Measurements from ENCODE around the gene RAB12.
"Not testable (repeated sequence)": the region's sequence is repeated elsewhere in the genome, so short reads cannot be mapped to it uniquely, and the experiment has no call there.

Gene RAB12

DNA sequence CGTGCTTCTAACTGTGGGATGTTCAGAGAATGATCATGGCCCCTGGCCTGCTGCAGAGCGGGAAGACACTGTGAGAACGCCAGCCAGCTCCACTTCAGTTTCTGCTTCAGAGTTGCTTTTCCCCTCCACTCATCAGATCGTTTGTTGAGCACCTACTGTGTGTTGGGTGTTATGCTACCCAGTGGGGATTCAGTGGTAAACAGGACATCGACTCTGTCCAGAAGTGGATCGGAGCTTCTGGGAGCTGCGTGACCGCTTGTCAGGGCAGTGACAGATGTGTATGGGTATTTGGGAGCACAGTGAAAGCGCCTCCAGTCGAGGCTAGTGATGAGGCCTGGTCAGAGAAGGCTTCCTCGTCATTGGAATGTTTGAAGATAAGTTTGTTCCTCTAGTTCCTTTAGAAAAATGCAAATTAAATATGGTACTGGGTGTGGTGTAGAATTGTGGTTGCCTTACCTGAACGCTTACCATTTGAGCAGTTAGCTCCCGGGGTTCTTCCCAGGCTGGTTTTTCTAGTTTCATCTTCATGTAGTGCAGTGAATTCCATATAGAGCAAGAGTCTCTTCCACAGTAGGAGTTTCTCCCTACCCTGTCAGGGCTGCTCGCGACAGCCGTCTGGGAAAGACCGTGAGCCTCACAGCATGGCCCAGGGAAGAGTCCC, 2.8 kb downstream of the RAB12 start:
- in situ Hi-C loops (cut with MboI; ENCODE audit: low sequenced_read_pairs) = no loop called here

DNA sequence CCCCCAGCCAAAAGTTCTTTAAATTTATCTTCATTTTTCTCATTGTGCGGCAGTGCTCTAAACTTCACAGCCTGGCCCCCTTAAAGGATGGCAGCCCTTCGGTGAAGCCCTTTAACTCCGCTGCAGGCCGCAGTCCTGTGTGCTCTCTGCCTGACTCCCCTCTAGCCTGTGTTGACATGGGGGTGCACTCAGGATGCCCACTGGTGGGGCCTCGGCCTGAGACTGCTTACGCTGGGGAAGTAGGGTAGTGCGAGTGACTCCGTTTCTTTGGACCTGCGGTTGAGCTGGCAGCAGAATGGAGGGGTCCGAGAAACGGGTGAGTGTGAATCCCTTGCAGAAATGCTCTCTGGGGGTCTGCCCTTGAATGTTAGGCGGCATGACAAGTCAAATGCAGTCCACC, 5.6 kb downstream of the RAB12 start:
- in situ Hi-C loops (cut with MboI; ENCODE audit: low sequenced_read_pairs) = no loop called here

DNA sequence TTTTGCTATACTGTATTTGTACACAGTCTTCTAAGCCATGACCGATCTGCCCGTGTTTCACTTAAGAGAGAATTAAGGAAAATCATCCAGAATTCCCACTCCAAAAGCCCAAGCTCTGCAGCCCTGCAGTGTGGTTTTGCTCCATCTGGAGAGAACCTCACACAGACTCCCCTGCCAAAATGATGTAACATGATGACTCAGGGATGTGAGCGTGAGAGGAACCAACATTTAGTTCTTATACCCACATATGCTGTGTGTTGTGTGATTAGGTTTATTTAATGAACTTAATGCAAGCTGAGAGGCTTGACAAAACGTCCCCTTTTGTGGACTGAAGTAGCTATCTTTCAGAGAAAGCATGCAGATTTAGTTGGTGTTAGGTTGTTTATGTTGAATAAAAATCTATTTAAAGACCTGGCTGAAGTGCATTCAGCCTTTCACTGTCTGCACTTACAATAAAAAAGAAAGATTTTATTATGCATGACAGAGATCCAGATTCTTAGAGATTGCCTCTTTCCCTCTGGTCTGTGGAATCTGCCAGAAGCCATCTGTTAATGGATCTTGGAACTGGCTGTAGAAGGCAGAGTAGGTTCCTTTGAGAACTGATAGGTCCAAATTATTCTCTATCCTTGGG, 6.3 kb downstream of the RAB12 start:
- in situ Hi-C loops (cut with MboI; ENCODE audit: low sequenced_read_pairs) = no loop called here

DNA sequence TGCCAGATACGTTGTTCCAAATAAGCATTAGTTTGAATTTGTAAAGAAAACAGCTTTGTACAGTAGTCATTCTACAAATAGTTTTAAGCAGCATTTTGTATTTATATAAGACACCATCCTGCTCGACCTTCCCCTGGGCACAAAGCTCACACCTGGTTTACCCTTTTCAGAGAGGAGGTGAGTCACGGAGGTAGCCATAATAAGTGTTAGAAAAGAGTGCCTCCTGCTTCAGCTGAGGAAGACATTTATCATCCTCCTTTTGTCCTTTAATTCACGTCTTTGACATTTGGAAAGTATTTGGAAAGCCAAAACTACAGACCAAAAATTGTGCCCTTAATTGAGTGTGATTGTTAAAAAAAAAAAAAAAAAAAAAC, 6.8 kb downstream of the RAB12 start:
- in situ Hi-C loops (cut with MboI; ENCODE audit: low sequenced_read_pairs) = no loop called here

DNA sequence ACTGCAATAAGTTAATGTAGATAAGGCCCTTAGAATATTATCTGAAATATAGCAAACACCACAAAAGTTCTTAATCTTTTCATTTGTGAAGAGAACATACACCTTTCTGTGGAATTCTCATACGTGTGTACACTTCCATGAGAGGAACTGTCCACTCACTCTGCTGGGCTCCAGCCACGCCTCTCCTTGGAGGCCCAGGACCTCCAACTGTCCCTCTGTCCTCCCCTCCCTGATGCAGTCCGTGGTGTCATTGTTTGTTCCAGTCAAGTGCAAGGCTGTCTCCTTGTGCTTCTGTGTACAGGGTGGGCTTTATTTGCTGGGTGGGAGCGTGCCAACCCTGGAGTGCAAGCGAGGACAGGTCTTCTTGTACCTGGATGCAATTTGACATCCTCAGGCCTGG, 8.7 kb downstream of the RAB12 start:
- in situ Hi-C loops (cut with MboI; ENCODE audit: low sequenced_read_pairs) = no loop called here

DNA sequence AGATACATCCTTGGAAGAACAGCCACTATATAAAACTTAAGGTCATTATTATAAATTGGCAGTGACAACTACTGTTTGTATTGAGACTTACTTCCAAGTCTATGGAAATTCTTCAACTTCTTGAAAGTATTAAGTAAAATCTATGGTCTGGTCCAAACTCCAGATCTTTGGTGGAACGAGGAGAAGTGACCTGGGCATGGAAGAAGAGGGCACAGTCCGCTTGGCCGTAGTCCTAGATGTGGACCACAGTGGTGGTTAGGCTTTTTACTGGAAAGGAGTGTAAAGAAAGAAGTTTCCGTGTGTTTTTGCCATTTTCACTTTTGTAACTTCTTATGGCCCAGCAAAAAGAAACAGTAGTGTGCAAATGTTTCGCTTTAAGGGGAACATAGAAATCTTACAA, 9.8 kb downstream of the RAB12 start:
- in situ Hi-C loops (cut with MboI; ENCODE audit: low sequenced_read_pairs) = no loop called here

DNA sequence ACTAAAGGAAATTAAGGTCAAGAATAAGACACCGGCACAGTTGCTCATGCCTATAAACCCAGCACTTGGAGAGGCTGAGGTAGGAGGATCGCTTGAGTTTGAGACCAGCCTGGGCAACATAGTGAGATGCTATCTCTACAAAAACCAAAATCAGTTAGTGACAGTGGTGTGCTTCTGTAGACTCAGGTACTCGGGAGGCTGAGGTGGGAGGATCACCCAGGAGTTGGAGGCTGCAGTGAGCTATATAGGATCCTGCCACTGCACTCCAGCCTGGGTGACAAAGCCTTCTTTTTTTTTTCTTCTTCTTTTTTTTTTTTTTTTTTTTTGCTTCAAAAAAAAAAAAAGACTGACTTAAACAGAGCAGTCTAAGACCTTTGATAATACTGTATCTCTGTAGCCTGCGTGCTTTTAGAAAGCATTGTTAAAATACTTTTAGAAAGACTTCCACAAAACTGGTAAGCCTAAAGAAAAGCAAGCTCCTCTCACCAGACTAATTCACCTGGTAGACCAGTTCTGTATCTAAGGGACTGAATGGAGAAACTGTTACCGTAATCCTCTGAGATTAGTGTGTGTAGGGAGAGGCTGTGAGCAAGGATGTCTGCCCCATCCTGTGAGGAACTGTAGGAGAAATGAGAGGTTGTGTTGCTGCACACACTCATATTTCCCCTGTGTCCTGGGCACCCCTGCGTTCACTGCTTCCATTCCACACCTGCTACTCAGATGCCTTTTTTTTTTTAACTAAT, 10.8 kb downstream of the RAB12 start:
- in situ Hi-C loops (cut with MboI; ENCODE audit: low sequenced_read_pairs) = no loop called here

DNA sequence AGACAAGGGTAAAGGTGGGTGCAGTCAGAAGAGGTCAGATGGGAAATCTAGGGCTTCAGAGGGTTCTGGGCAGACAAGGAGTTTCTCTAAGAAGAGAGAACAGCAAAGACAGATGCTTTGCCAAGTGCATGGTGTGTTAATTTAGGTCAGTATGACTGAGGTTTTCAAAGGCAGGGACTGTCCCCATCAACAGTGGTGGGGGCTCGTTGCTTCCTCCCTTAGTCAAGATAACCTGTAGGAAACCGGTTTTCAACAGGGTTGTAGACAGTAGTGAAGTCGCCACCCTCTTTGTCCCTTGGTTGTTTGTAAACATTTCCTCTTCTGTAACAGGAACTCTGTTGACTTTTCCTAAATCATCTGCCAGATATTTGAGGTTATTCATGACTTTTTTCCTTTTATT, 11.6 kb downstream of the RAB12 start:
- in situ Hi-C loops (cut with MboI; ENCODE audit: low sequenced_read_pairs) = no loop called here

DNA sequence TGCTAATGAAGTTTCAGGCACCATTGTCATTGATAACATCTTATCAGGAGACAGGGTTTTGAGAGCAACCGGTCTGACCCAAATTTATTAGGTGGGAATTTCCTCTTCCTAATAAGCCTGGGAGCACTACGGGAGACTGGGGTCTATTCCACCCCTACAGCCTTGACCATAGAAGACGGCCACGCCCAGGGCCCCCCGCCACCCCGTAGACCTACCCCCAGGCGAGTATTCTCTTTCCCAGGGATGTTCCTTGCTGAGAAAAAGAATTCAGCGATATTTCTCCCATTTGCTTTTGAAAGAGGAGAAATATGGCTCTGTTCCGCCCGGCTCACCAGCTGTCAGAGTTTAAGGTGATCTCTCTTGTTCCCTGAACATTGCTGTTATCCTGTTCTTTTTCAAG, 13.4 kb downstream of the RAB12 start:
- in situ Hi-C loops (cut with MboI; ENCODE audit: low sequenced_read_pairs) = not testable (repeated sequence)

DNA sequence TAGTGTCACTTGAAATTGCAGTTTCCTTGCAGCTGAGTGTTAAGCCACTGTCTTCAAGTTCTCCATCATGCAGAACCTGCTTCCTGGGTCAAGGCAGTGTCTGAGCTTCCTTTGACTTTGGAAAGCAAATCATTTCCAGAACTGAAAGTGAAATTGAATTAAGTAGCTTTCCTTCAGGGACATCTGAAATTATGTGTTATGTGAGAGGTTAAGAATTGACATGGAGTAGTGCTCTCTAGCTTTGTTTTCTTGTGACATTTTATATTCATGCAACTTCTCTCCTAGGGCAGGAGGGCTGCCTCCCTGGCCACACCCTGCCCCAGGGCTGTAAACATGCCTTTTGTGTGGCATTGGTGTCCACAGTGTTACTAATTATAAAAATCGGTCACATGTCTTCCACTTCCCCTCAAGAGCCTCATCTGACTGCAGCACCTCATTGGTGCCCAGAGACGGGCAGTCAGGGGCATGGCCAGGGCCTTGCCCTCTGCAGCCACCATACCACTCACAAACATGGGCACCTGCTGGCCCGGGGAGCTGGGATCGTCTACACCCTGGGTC, 14.4 kb downstream of the RAB12 start:
- in situ Hi-C loops (cut with MboI; ENCODE audit: low sequenced_read_pairs) = no loop called here

DNA sequence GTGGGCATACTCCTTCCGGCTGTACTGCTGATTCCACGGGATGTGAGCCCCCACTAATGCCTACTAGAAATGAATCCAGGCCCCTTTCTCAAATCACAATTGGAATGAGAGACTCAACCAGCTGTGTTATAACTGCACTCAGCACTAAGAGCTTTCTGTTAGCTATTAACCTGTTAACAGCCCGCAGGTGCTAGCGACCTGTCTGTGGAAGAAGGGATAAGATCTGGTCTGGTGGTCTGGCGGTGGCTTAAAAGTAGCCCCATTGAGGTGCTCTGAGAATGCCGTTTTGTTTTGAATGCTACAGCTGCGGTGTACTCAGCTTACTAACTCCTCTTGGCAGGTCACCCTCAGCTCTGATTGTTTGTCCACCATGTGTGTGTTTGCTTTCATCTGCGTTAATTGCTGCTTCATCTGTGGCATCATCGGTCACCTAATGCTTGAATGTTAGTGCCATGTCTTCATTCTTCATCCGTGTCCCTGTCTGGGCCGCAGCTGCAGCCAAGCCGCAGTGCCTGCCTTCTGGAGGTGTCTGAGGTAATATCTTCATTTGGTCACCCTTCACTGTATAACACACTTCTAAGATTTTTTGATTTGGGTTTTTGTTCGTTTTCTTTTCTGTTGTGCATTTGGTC, 16.3 kb downstream of the RAB12 start:
- in situ Hi-C loops (cut with MboI; ENCODE audit: low sequenced_read_pairs) = no loop called here

DNA sequence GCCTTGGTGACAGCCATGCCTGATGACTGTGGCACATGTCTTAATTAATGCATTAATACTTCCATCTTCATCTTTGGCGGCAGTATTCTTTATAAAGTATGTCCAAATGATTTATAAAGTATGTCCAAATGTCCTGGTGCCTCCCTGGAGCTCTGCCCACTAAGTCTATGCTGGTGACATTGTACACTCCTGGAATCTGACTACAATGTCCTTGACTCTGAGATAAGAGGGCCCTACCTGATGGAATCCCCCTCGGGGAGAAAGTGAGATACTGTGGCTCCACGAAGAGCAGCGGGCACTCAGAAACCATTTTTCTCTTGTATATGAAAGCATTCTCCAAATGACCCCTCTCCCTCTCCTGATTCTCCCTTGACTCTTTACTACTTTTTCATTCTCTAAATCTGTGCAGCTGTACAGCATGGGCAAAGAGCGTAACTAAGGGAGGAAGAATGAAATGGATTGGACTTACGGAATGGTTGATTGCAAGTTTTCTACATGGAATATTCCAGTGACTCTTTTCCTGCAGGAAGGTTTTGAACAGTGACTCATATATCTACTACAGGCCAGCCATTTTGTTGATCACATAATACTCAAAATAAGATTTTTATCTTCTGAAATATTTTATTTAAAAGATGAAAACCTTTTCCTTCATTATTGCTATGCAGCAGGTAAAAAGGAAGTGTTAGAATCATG, 17.3 kb downstream of the RAB12 start:
- in situ Hi-C loops (cut with MboI; ENCODE audit: low sequenced_read_pairs) = no loop called here

DNA sequence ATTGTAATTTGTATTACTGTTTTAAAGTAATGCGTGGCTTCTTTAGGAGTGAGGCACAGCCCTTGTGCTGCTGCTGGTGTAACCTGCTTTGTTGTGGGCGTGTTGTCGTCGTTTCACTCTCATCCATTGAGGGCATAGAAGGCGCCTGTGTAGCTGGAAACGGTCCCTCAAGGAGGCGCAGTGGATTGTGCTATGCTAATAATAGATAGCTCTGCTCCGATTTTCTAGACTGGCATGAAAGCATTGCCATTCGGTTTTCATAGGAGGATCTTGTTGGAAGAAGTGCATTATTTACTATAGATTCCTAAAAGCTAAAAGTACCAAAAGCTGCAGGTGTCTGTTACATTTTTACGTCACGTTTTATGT, 17.9 kb downstream of the RAB12 start:
- in situ Hi-C loops (cut with MboI; ENCODE audit: low sequenced_read_pairs) = no loop called here

DNA sequence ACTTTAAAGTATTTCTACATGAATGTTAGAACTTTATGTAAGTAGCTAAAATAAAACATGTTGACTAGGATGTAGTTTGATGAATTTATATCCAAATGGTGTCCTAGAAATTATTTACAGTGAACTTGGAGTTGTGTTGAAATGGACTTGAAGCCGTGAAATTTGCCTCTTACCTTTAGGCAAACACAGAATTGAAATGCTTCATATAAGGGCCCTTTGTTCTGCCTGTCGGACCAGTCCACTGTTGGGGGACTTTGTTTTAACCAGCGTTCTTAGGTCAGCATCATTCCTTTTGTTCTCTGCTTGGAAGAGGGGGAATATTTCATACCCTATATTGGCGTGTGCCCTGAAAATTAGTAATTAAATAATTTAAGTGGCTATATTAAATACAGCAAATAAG, 18.3 kb downstream of the RAB12 start:
- in situ Hi-C loops (cut with MboI; ENCODE audit: low sequenced_read_pairs) = no loop called here

DNA sequence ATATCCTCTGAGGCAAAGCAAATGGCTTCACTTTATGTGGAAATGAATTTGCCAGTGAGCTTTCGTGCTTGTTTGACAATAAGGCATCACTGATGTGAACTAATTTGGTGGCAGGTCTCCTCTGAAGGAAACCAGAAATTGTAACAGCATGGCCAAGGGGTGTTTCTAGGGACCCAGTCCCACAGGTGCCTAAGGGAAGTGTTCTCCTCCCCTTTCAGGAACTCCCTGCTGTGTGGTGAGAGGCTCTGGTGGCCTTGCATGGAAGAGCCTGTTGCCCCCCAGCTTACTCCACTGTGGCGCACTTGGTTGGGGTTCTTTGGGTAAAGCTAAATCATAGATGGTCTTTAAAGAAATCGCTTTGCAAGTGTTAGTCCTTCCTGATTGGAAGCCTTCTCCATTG, 20.4 kb downstream of the RAB12 start:
- in situ Hi-C loops (cut with MboI; ENCODE audit: low sequenced_read_pairs) = no loop called here

DNA sequence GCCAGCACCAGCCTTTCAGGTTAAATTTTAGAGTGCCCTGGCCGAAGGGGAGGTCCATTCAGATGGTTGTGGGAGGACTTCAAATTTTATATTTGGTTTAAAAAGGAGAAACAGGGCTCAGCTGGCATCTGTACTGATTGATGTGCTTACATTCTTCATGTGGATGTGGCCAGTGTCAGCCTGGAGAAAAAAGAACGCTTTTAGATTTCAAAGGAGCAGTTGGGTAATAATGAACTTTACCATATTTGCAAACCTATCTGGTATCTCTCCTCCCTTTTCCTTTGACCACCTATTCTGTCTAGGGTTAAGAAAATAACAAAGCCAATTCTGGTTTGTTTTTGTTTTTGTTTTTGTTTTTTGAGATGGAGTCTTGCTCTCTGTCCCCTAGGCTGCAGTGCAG, 21.3 kb downstream of the RAB12 start:
- in situ Hi-C loops (cut with MboI; ENCODE audit: low sequenced_read_pairs) = no loop called here

DNA sequence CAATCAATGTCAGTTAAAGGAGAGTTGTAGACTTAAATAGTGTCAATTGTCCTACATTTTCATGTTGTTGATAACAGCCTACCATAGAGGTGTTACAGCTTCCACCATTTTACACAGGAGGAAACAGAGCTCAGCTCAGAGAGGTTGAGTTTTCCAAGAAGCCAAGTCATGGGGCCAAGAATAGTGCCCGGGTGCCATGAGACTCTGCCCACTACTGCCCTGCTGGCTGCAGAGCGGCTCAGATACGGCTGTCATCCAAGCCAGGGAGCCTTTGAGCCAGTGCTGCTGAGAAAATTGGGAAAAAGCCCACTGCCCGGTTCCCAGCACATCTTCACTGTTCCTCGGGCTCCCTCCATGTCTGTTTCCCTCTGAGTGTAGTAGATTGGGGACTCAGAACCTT, 22.0 kb downstream of the RAB12 start:
- in situ Hi-C loops (cut with MboI; ENCODE audit: low sequenced_read_pairs) = no loop called here

DNA sequence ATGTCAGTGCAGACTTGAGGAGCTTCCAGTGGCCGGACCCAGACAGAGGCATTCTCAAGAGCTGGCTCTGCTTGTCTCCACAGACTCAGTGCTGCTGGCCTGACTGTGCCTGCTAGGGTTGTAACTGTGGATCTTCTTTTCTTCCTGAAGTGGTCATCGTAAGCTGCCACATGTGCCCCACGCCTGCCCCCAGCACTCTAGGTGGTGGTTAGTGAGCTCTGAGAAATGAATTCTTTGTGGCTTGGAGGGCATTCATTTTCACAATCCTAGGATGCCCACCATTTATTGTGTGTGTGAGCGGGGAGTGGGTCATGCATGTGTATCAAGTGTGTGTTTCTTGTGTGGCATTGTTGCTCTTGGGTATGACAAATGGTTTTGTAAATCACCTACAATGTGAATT, 23.1 kb downstream of the RAB12 start:
- in situ Hi-C loops (cut with MboI; ENCODE audit: low sequenced_read_pairs) = no loop called here

DNA sequence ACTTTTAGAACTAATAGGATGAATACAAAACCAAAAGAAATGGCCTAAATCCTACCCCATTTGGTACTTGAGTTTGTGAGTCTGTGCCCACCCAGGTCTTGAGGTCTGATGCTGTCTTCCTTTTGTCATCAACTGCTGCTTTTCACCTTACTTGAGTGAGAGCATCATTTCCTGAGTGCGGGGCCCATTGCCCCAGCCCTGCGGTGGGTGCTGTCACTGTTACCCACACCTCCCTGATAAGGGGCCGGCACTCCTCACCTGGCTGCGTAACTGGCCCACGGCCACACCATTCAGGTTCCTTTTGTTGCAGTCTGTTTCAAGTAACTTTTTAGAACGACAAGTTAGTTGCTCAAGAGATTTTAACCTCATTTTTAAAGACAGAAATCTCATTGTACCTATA, 25.3 kb downstream of the RAB12 start:
- in situ Hi-C loops (cut with MboI; ENCODE audit: low sequenced_read_pairs) = no loop called here

DNA sequence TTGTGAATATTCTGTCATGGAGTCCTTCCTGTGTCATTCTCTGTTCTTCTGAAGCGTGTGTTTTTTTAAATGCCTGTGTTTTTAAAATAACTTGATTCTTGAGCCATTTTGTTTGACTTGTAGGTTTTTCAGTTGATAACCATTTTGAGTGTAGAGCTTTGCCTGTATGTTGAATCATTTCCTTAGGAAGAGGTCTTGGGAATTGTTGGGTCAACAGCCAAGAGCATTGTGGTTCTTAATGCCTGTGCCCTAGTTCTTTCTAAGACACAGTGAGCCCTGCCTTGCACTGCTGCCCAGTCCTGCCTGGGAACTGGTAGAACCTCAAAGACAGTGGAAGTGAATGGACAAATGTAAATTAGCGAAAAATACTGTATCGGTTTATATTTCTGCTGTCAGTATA, 25.9 kb downstream of the RAB12 start:
- in situ Hi-C loops (cut with MboI; ENCODE audit: low sequenced_read_pairs) = no loop called here

DNA sequence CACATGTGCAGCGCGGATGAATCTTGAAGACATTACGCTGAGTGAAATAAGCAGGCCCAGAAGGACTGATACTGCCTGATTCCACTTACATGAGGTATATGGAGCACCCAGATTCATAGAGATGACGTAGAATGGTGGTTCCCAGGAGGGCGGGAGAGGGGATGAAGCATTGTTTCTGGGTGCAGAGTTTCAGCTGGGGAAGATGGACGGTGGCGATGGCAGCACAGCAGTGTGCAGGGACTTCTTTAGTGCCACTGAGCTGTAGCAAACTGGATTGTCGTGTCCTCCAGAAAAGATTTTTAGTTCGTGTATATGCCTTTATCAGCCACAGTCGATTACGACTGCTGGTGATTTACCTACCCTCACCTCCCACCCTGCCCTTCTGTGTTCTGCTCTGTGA, 30.5 kb downstream of the RAB12 start:
- in situ Hi-C loops (cut with MboI; ENCODE audit: low sequenced_read_pairs) = no loop called here
